GM21447 (cell line): Measurements from ENCODE around the gene RAMP1.
"Not testable (repeated sequence)": the region's sequence is repeated elsewhere in the genome, so short reads cannot be mapped to it uniquely, and the experiment has no call there.

Source experiments
- ATAC-seq: cut with Tn5 transposase; IDR thresholded peaks from one replicate; pipeline ENCODE4 v1.9.1; 2021; ENCODE audit not compliant: unreplicated experiment

RAMP1 gene

DNA sequence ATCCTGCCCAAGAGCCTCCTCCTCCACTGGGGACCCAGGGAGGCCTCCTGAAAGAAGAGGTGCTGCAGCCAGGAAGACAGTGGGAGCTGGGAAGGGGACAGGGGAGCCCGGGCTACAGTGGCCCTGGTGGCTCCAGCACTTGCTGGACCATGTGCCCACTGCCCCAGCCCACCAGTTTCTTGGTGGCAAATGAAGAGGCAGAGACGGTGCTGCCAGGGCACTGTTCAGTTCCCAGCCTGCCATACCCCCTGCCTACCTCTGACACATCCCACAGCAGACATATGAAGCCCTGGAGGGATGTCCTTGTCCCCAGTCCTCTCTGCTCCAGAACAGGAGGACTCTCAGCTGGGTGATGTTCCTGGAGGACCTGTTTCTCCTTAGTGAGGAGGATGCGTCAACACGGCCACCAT lies 3.7 kb downstream of the RAMP1 start:
- ATAC-seq, result no peak

DNA sequence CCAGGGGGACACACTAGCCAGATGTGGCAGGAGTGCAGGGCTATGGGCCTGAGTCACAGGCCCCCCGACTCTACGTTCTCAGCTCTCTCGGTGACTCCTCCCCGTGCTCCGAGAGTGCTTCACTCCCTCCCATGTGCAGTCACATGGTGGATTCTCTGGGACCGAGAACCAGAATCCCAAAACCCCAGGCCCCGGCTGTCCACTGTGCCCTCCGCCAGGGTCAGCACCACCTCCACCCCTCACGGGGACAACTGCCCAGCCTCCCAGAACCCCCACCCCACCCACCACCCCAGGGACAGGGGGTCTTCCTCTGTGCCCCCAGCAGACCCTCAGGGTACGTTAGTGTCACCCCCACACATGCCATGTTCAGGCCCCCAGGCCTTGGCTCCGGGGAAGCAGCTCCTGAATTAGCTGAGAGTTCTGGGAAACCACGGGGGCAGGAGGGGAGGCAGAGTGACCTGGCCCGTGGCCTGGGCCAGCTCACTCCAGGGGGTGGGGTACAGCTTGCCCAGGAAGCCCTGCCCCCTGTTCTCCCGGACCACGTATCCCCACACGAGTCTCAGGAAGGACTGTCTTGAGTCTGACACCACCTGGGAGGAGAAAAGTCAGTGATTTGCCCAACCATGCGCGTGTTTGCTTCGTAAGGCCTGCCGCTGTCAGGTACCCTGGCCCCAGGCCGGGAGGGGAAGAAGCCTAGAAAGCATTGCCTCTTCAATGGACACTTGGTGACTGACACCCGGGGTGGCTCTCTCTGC lies 4.4 kb downstream of the RAMP1 start:
- ATAC-seq, result no peak

DNA sequence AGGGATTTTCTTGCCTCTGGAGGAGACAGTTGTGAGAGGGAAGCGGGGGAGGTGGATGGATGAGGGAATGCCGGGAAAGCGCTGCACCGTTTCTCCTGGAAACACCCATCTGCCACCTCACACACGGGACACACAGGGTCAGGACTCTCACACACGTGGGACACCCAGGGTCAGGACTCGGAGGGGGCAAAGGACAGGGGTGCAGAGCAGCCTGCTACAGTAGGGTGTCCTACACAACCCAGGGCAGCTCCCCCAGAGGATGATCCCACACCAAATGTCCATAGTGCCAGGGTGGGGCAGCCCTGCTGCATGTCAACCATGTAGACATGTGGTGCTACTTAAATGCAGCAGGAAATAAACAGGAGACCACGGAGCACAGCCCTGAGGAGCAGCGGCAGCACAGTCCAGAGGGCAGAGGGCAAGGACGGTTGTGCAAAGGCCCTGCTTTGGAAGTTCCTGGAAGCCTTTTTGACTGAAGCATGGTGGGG lies 5.1 kb downstream of the RAMP1 start:
- no peak for ATAC-seq

DNA sequence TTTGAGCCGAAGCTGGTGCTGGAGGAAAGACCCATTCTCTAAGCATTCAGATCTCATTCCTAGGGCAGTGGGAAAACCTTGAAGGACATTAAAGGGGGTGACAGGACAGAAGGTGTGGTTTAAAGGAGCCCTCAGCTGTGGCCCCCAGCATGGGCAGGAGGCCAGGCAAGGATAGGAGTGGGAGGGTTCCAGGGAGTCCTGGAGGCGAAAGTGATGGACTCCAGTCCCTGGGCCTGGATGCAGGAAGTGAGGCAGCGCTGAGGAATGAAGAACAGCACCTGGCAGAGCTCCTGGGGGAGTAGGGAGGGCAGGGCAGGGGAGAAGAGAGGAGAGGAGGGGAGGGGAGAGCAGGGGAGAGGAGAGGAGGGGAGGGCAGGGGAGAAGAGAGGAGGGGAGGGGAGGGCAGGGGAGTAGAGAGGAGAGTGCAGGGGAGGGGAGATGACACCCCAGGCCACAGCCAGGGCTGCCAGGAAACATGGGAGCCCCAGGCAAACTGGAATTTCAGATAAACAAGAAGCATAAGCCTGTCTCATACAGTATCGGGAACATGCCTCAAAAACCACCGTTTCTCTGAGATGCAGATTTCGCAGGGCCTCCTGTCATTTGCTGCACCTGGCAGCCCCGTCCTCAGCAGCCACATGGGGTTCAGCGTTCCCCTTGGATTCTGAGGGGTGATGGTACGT lies 5.7 kb downstream of the RAMP1 start:
- ATAC-seq, result no peak

DNA sequence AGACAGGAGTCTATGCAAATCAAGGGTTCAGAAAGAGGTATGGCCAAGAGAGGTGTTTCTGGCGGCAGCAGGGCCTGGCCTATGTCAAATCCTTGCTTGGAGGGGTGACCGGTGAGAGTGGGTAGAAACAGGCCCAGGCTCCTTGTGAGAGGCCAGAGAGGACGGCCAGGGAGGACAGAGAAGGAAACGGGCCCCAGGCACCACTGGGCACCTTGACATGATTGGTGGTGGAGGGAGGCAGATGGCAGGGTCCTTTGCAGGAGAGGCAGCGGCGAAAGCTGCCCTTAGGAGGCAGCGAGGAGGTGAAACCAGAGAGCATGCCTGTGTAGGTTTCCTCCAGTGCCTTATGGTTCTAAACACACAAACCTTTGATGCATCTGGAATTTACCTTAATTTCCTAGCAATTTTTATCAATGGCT lies 6.2 kb downstream of the RAMP1 start:
- no peak for ATAC-seq

DNA sequence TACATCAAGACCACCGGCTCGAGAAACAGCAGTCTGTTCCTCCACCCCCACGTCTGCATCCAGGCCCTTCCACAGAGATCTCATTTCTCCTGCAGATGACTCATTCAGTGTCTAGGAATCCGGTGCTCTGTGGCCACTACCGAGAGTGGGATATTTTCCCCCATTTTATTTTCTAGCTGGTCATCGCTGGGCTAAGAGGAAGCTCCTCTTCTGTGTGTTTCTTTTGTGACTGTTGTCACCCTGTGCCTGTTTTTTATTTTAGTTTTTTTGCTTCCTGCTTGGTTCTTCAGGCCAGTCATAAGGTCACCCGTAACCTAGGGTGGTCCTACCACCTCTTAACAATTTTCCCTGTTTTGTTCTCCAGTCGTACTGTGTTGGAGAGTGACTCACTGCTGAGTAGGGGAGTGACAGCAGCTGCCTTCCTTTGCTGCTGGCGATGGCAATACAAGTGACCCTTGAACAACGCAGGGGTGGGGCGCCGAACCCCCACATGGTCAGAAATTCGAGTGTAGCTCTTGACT lies 6.7 kb downstream of the RAMP1 start:
- ATAC-seq, result no peak

- ATAC-seq, result no peak
These were observed 8.0 kb downstream of the RAMP1 start for GRCh38 chr2:237867465-237867864.

DNA sequence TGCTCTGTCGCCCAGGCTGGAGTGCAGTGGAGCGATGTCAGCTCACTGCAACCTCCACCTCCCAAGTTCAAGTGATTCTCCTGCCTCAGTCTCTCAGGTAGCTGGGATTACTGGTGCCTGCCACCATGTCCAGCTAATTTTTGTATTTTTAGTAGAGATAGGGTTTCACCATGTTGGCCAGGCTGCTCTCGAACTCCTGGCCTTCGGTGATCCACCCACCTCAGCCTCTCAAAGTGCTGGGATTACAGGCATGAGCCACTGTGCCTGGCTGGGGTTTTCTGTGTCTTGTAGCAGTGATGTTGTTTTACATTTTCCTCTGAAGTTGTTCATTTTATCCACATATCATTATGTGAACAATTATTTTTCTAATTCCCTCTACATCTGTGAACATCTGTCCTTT lies 8.7 kb downstream of the RAMP1 start:
- not testable (repeated sequence) for ATAC-seq

- ATAC-seq, result no peak
These were observed 9.4 kb downstream of the RAMP1 start for GRCh38 chr2:237868631-237869342.

GRCh38 chr2:237869343-237870102 lies 10.1 kb downstream of the RAMP1 start:
- ATAC-seq, result no peak

DNA sequence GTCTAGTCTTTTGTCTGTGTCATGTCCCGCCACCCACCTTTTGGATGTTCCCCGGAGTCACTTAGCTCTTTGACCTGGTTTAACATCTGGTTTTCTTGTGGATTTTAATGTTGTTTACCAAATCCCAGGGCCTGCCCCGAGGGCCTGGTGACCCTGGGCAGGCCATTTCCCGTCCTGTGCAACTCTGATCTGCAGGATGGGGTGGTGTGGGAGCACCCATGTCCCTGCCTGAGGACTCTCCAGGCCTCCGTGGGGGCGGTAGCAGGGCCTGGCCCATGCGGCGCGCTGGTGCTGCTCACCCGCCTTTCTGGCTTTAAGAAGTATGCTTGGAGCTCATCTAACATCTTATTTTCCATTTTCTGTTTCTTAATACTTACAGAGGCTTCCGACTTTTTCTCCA lies 10.7 kb downstream of the RAMP1 start:
- no peak for ATAC-seq

DNA sequence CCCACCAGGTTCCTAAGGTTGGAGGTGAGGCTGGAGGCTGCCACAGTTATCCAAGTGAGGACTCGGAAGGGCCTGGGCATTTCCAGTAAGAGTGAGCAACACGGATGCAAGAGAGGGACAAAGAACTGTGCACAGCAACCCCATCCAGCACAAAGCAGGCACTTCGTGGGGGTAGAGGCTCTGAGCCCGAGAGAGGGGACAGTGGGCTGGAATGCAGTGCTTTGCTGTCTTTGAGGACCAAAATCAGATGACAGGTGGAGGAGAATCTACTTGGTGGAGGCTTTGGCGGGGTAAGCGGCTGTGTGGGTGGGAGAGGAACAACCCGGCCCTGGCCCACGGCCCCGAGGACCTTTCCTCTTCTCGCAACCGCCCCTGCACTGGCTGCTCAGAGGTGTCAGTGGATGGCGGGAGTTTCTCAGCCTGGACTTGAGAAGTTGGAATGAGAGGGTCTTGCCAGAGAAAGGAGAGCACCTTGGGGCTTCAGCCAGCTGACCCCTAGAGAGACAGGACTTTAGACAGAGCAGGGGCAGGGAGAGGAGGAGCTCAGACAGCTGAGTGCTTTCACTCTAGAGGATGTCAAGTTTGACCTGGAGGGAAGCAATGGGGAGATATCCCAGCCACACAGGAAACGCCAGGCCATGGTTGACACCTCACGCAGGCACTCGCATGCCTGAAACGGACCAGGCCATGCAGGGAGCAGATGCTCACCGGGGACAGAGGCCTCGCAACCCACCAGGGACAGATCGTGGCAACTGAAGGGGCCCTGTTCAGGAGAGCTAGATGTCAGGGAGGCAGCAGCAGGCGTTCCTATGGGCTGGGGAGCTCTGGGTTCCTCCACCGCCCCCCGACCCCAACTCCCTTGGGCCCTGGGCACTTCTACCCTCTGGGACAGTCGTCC lies 11.6 kb downstream of the RAMP1 start:
- ATAC-seq, result no peak

DNA sequence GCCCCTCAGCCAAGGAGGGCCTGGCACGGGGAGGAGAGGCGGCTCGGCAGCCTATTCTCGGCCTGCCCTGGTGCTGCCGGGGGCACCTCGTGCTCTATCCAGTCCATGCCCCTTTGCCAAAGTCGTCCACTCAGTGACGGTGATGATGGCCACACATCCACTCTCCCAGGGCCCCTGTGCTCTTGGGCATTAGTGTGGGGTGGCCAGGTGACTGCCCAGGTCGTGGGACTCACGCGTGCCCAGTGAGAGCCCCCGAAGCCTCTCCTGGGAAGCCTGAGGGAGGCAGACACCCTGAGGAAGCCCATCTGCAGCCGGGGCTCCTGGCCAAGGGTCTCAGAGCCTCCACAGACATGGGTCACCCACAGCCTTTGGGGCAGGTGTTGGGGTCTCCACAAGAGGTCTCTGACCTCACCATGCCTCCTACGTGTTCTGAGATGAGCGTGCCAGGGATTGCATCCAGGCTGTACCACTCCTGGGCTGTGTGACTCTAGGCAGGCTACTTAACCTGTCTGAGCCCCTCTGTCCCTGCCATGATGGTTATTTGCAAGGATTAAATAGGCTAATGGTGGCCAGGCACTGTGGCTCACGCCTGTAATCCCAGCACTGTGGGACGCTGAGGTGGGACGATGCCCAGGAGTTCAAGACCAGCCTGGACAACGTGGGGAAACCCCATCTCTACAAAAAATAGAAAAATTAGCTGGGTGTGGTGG lies 12.9 kb downstream of the RAMP1 start:
- no peak for ATAC-seq

DNA sequence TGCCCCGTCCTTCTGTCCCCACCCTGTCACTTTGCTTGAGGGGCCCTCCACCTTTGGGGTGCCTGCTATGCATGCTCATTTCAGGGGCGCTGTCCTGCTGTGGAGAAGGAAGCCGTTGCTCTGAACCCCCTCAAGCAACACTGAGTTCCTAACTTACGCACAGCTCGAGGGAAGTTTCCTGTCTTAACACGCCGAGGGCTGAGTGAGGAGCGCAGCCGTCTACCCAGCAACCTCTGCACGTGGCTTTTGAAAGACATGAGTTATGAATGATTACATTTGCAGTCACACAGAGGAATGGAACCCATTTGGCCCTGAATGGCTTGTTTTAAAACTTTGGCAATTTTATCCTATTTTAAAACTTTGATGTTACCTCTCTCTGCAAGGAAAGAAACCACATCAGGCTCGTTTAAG lies 14.0 kb downstream of the RAMP1 start:
- ATAC-seq, result no peak

- no peak for ATAC-seq
These were observed 14.6 kb downstream of the RAMP1 start for GRCh38 chr2:237873897-237874551.

DNA sequence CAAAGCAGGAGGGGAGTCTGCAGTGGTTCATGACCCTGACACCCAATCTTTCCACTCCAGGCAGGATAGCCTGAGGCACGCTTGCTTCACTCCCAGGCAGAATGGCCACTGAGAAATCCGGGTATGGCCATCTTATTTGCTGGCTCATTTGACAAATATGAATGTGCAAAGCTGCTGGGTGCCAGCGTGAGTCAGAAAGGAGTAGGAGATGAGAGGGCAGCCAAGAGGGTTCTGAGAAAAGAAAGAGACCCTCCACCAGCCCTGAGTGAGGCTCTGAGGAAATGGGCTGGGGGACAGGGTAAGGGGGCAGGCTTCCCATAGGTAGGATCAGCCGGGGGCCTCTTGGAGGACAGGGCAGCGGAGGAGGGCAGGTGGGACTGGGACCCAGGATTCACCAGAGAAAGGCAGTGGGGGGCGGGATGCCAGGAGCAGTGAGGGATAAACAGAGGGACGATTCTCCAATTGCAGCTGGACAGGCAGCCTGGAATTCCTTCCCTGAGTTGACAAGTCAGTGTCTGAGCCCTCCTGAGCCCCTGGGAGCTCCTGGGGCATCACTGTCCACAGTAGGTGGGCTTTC lies 15.2 kb downstream of the RAMP1 start:
- no peak for ATAC-seq

GRCh38 chr2:237875256-237876060 lies 16.0 kb downstream of the RAMP1 start:
- ATAC-seq, result no peak
